A673 (cell line): ENCODE measurements around the gene SLC24A4. TPM values are rescaled to one million over a fixed set of nuclear protein-coding genes. Genes with fewer than 3 reads are reported as not detected.

Source experiments
- BruUV-seq: library from RNA; stranded (reverse); fragments of 400-500 nt; replicated peaks from 2 replicates; lab custom pipeline; 2021; lab: Mats Ljungman, UMichigan
- CTCF ChIA-PET: fragments of 300-600 bp; sonication (Branson Sonifier 250); formaldehyde crosslinking; loops from one replicate; lab custom pipeline; 2022; ENCODE audit warnings: antibody characterized with exemption; lab: Charles Lee
- POLR2A ChIA-PET: fragments of 300-600 bp; sonication (Branson Sonifier 250); formaldehyde crosslinking; loops from one replicate; lab custom pipeline; 2022; ENCODE audit warnings: antibody characterized with exemption; ENCODE audit not compliant: low non-redundant PET; lab: Charles Lee
- DNase-seq: peaks from one replicate; pipeline ENCODE4 v3.0.0-alpha.2; 2015; ENCODE audit warnings: low spot score
- H3K27ac ChIP-seq: fragments of 200-600 bp; sonication (generic); 2 replicates; pipeline ENCODE4 v1.5.1; 2016; ENCODE audit warnings: mixed run types, low read depth, mild to moderate bottlenecking, mixed read lengths, antibody characterized with exemption, low read length; ENCODE audit not compliant: poor library complexity, severe bottlenecking
- H3K27me3 ChIP-seq: fragments of 200-600 bp; sonication (generic); replicated peaks from 2 replicates; pipeline ENCODE4 v1.6.1; 2017; ENCODE audit warnings: mixed run types, low read depth, mild to moderate bottlenecking, mixed read lengths, antibody characterized with exemption, low read length; ENCODE audit not compliant: insufficient read depth, poor library complexity
- H3K36me3 ChIP-seq: fragments of 200-600 bp; sonication (generic); 2 replicates; pipeline ENCODE4 v1.6.1; 2016; ENCODE audit warnings: mixed run types, mild to moderate bottlenecking, mixed read lengths, antibody characterized with exemption, low read length; ENCODE audit not compliant: insufficient read depth, poor library complexity, severe bottlenecking
- H3K4me1 ChIP-seq: fragments of 200-600 bp; sonication (generic); 2 replicates; pipeline ENCODE4 v1.6.1; 2017; ENCODE audit warnings: mixed run types, mild to moderate bottlenecking, mixed read lengths, antibody characterized with exemption, low read length; ENCODE audit not compliant: insufficient read depth, poor library complexity, severe bottlenecking
- H3K4me3 ChIP-seq: fragments of 200-600 bp; sonication (generic); 2 replicates; pipeline ENCODE4 v1.5.1; 2016; ENCODE audit warnings: low read depth, mixed run types, mild to moderate bottlenecking, mixed read lengths, low read length; ENCODE audit not compliant: poor library complexity, severe bottlenecking
- H3K9me3 ChIP-seq: fragments of 200-600 bp; sonication (generic); 2 replicates; pipeline ENCODE4 v1.6.1; 2016; ENCODE audit warnings: mixed run types, low read depth, mild to moderate bottlenecking, mixed read lengths, antibody characterized with exemption, low read length; ENCODE audit not compliant: poor library complexity, severe bottlenecking
- EZH2 ChIP-seq: fragments of 200-600 bp; sonication (generic); IDR thresholded peaks from 2 replicates; pipeline ENCODE4 v1.6.1; 2017; ENCODE audit warnings: borderline replicate concordance, low read depth, mild to moderate bottlenecking, mixed read lengths, antibody characterized with exemption, low read length; ENCODE audit not compliant: poor library complexity, severe bottlenecking
- intact Hi-C: fragments of 100-400 bp; cut with micrococcal nuclease; formaldehyde crosslinking; loops from one replicate; pipeline ENCODE4 v1.10.0; 2022; ENCODE audit not compliant: unreplicated experiment
- total RNA-seq: library from RNA; stranded (reverse); gene quantifications from 2 replicates; pipeline ENCODE4 v1.2.3, GENCODE V29; 2021
- TF ChIP-seq, protein P1 (sequence below): fragments of 300-800, 200-600 bp; sonication (generic); conservative IDR thresholded peaks from 2 replicates; pipeline ENCODE4 v1.5.1; 2017; ENCODE audit warnings: low read depth, mild to moderate bottlenecking, antibody characterized with exemption, low read length, moderate library complexity, mixed read lengths

SLC24A4 gene
- total RNA-seq, 1 experiment from 2014 or later = 0.15 TPM

DNA sequence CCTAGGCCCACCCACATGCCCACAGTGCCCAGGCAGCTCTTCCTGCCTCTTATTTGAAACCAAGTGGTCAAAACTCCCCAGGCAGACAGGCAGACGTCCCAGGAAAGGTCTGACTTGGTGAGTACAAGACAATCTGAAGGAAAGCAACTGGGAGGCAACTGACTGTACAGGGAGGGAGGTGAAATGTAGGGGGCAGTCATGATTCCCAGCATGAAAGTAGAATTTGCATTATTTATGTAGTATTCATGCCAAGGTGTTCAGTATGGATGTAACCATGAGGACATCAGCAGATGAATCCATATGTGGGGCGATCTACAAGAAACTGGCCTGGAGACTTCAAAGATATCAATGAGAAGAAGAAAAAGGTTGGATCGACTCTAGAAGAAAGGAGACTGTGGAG is 46.1 kb downstream of the SLC24A4 start:
- no peaks in the 10 kb centered on the region for H3K36me3 ChIP-seq
- CTCF ChIA-PET = no interaction called here
- no TSS peak for BruUV-seq
- H3K9me3 ChIP-seq = no peaks in the 10 kb centered on the region
- H3K27me3 ChIP-seq = peaks cover 9% of the 10 kb centered on the region
- no peaks in the 10 kb centered on the region for H3K4me1 ChIP-seq
- intact Hi-C loops = loop anchor here (10.0 kb wide), 1 partner anchor 316 kb away; no protein-coding TSS in a partner anchor
- no peak overlapping the region for H3K4me3 ChIP-seq
- TF ChIP-seq EZH2 = no peak
- TF ChIP-seq, protein P1, sequence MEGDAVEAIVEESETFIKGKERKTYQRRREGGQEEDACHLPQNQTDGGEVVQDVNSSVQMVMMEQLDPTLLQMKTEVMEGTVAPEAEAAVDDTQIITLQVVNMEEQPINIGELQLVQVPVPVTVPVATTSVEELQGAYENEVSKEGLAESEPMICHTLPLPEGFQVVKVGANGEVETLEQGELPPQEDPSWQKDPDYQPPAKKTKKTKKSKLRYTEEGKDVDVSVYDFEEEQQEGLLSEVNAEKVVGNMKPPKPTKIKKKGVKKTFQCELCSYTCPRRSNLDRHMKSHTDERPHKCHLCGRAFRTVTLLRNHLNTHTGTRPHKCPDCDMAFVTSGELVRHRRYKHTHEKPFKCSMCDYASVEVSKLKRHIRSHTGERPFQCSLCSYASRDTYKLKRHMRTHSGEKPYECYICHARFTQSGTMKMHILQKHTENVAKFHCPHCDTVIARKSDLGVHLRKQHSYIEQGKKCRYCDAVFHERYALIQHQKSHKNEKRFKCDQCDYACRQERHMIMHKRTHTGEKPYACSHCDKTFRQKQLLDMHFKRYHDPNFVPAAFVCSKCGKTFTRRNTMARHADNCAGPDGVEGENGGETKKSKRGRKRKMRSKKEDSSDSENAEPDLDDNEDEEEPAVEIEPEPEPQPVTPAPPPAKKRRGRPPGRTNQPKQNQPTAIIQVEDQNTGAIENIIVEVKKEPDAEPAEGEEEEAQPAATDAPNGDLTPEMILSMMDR = no peak
- H3K27ac ChIP-seq = no peak overlapping the region
- POLR2A ChIA-PET = no interaction called here
- DNase-seq = no peak

DNA sequence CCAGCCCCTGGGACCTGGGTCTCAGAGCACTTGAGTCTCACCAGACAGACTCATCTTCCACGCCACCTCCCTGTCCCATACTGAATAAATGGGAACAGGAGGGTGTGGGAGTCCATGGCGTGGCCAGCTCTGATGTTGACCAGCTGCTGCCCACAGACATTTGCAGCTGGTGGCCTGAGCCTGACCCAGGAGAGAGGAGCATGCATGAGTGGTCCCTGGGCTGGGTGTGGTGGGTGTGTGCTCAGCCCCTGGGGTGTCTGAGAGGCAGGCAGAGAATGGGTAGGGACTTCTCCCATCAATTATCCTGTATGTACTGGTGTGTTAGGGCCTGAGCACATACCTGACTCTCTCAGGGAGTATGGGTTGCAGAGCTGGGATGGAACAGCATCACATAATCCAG is 49.3 kb downstream of the SLC24A4 start:
- H3K9me3 ChIP-seq = no peaks in the 10 kb centered on the region
- intact Hi-C loops = no loop called here
- TF ChIP-seq, protein P1 = no peak
- TF ChIP-seq EZH2 = no peak
- ChIA-PET POLR2A (no interaction called here), CTCF (no interaction called here)
- no peaks in the 10 kb centered on the region for H3K36me3 ChIP-seq
- DNase-seq = no peak
- no peak overlapping the region for H3K4me3 ChIP-seq
- H3K4me1 ChIP-seq = no peaks in the 10 kb centered on the region
- peaks cover 9% of the 10 kb centered on the region for H3K27me3 ChIP-seq
- H3K27ac ChIP-seq = no peak overlapping the region
- no TSS peak for BruUV-seq

DNA sequence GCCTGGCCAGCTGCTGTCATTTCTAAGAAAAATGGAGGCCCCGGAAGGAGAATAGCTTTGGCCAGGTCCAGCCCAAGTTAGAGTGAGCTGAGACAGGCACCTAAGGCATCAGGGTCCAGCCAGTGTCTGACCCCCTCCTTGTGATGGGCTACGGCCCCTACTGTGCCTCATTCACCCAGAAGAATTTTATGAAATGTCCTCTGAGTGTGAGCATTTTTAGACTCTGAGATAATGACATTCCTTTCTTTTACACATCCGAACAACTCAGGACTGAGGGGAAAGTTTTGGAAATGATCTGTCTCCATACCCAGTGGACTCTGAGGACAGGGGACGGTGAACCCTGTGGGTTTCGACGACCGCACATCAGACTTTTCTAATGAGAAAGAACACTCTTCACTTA is 50.4 kb downstream of the SLC24A4 start:
- no peak overlapping the region for H3K27ac ChIP-seq
- CTCF ChIA-PET = no interaction called here
- no TSS peak for BruUV-seq
- no peaks in the 10 kb centered on the region for H3K36me3 ChIP-seq
- intact Hi-C loops = no loop called here
- POLR2A ChIA-PET = no interaction called here
- TF ChIP-seq EZH2 = no peak
- TF ChIP-seq, protein P1 = no peak
- no peaks in the 10 kb centered on the region for H3K4me1 ChIP-seq
- peaks cover 6% of the 10 kb centered on the region for H3K27me3 ChIP-seq
- H3K9me3 ChIP-seq = no peaks in the 10 kb centered on the region
- DNase-seq = no peak
- H3K4me3 ChIP-seq = no peak overlapping the region
